Thyroid gland (tissue), 4 donors: Measurements from ENCODE around the gene EFCAB6. TPM values are rescaled to one million over a fixed set of nuclear protein-coding genes. Genes with fewer than 3 reads are reported as not detected.

Source experiments
- DNase-seq, 2 donors: peaks; one replicate each; pipeline ENCODE4 v3.0.0-alpha.2; 2019
- H3K27ac ChIP-seq, 3 donors: fragments of 200-600 bp; sonication (generic); 1 replicate in 2 of 3; 2 replicates in 1 of 3; pipeline ENCODE4 v1.5.1; 2016 to 2019; ENCODE audit warnings: mild to moderate bottlenecking in 1 of 3, moderate library complexity in 1 of 3
- H3K27me3 ChIP-seq: fragments of 200-600 bp; sonication (generic); one replicate; pipeline ENCODE4 v1.5.1; 2019
- H3K36me3 ChIP-seq, 2 donors: fragments of 200-600 bp; sonication (generic); one replicate each; pipeline ENCODE4 v1.5.1; 2016 to 2019
- H3K4me1 ChIP-seq, 2 donors: fragments of 200-600 bp; sonication (generic); one replicate each; pipeline ENCODE4 v1.5.1; 2017 to 2019
- H3K4me3 ChIP-seq, 3 donors: fragments of 200-600 bp; sonication (generic); replicated peaks in 1 of 3; 1 replicate in 2 of 3; 2 replicates in 1 of 3; pipeline ENCODE4 v1.5.1; 2016; ENCODE audit warnings: mild to moderate bottlenecking in 1 of 3
- H3K9me3 ChIP-seq: fragments of 200-600 bp; sonication (generic); one replicate; pipeline ENCODE4 v1.5.1; 2017
- CTCF ChIP-seq, 6 experiments: fragments of 200-600 bp in 3 of 6; fragments of 450-650 bp in 3 of 6; sonication (generic) in 3 of 6; IDR thresholded peaks; one replicate each; pipeline ENCODE4 v1.5.1; 2016 to 2019; ENCODE audit warnings: antibody characterized with exemption in 6 of 6, mild to moderate bottlenecking in 2 of 6, inconsistent platforms in 1 of 6, moderate library complexity in 1 of 6
- POLR2A ChIP-seq, 2 donors: fragments of 450-650 bp; IDR thresholded peaks; one replicate each; pipeline ENCODE4 v1.6.1; 2017; ENCODE audit warnings: antibody characterized with exemption in 2 of 2, mild to moderate bottlenecking in 2 of 2, moderate library complexity in 1 of 2
- WGBS, 2 donors: methylation state at CpG; one replicate each; pipeline ENCODE4 v1.1.5; 2017; 5-methylcytosine and 5-hydroxymethylcytosine counted together
- intact Hi-C: fragments of 100-400 bp; cut with DNase I; formaldehyde crosslinking; loops from one replicate; pipeline ENCODE4 v1.15.1; 2023
- total RNA-seq, 4 donors: library from RNA; depleted of rRNA; stranded (reverse); fragments of >200 nt; gene quantifications; one replicate each; pipeline ENCODE4 v1.2.3, GENCODE V29; 2016

Gene EFCAB6
- total RNA-seq, 4 donors from 2014 or later = 10.9 to 26.1 (median 14.1) TPM

- no peaks in the 10 kb centered on the region for H3K4me1 ChIP-seq
- H3K27me3 ChIP-seq = no peaks in the 10 kb centered on the region
- no peak for TF ChIP-seq CTCF (IDR thresholded peaks at IDR 0.05)
- no peak for TF ChIP-seq POLR2A (IDR thresholded peaks at IDR 0.05)
- 93 to 94% methylated on average over 20 to 25 of the region's 25 CpGs for WGBS, 2 donors
- DNase-seq = no peak
- no peak overlapping the region for H3K4me3 ChIP-seq
- no peak overlapping the region for H3K27ac ChIP-seq
- intact Hi-C loops = no loop called here
- H3K9me3 ChIP-seq = no peaks in the 10 kb centered on the region
- H3K36me3 ChIP-seq = no peaks in the 10 kb centered on the region
Measured at GRCh38 chr22:43838571-43839307, 26.6 kb upstream of the EFCAB6 start.

GRCh38 chr22:43838161-43838560 lies 26.1 kb upstream of the EFCAB6 start:
- no peak for DNase-seq
- Histone ChIP-seq H3K4me1 (no peaks in the 10 kb centered on the region), H3K36me3 (no peaks in the 10 kb centered on the region), H3K4me3 (no peak overlapping the region), H3K9me3 (no peaks in the 10 kb centered on the region), H3K27ac (no peak overlapping the region), H3K27me3 (no peaks in the 10 kb centered on the region)
- intact Hi-C loops = no loop called here
- WGBS, 2 donors = 88 to 93% methylated on average over 5 to 10 of the region's 10 CpGs
- TF ChIP-seq CTCF (IDR thresholded peaks at IDR 0.05) = no peak
- TF ChIP-seq POLR2A (IDR thresholded peaks at IDR 0.05) = no peak

GRCh38 chr22:43837666-43838065 lies 25.6 kb upstream of the EFCAB6 start:
- no peaks in the 10 kb centered on the region for H3K4me1 ChIP-seq
- no peaks in the 10 kb centered on the region for H3K9me3 ChIP-seq
- H3K36me3 ChIP-seq = no peaks in the 10 kb centered on the region
- H3K27ac ChIP-seq = no peak overlapping the region
- WGBS, 2 donors = 80 to 87% methylated on average over 6 to 9 of the region's 9 CpGs
- intact Hi-C loops = no loop called here
- TF ChIP-seq CTCF (IDR thresholded peaks at IDR 0.05) (no peak), POLR2A (IDR thresholded peaks at IDR 0.05) (no peak)
- DNase-seq = no peak
- H3K27me3 ChIP-seq = no peaks in the 10 kb centered on the region
- no peak overlapping the region for H3K4me3 ChIP-seq

- H3K4me3 ChIP-seq = no peak overlapping the region
- no peaks in the 10 kb centered on the region for H3K27me3 ChIP-seq
- no peaks in the 10 kb centered on the region for H3K9me3 ChIP-seq
- no peaks in the 10 kb centered on the region for H3K4me1 ChIP-seq
- no peaks in the 10 kb centered on the region for H3K36me3 ChIP-seq
- no peak for DNase-seq
- intact Hi-C loops = no loop called here
- TF ChIP-seq CTCF (IDR thresholded peaks at IDR 0.05) (no peak), POLR2A (IDR thresholded peaks at IDR 0.05) (no peak)
- no peak overlapping the region for H3K27ac ChIP-seq
- WGBS, 2 donors = 88 to 90% methylated on average over 13 of the region's 13 CpGs
Measured at GRCh38 chr22:43835736-43836135, 23.6 kb upstream of the EFCAB6 start.

GRCh38 chr22:43835166-43835565 lies 23.1 kb upstream of the EFCAB6 start:
- no peak for DNase-seq
- TF ChIP-seq CTCF (IDR thresholded peaks at IDR 0.05) (no peak), POLR2A (IDR thresholded peaks at IDR 0.05) (no peak)
- peaks cover 0 to 4% of the 10 kb centered on the region in 2 donors for H3K4me1 ChIP-seq
- intact Hi-C loops = no loop called here
- H3K4me3 ChIP-seq = no peak overlapping the region
- H3K36me3 ChIP-seq = no peaks in the 10 kb centered on the region
- no peaks in the 10 kb centered on the region for H3K27me3 ChIP-seq
- no peak overlapping the region for H3K27ac ChIP-seq
- 59% methylated on average over 11 of the region's 12 CpGs; no CpG with 5 or more reads in 1 of the 2 donors for WGBS, 2 donors
- H3K9me3 ChIP-seq = no peaks in the 10 kb centered on the region
